SK-N-SH (cell line): ENCODE data around the gene LETM1. TPM values are rescaled to one million over a fixed set of nuclear protein-coding genes. Genes with fewer than 3 reads are reported as not detected.

Source experiments
- CTCF ChIA-PET: fragments of 300-600, 350-600 bp; formaldehyde crosslinking; extraction: SDS; loops from one replicate; lab custom pipeline; 2021; lab: Yijun Ruan, JAX
- POLR2A ChIA-PET: fragments of 350-600 bp; sonication (Branson Sonifier 250); formaldehyde crosslinking; extraction: SDS; loops from one replicate; lab custom pipeline; 2020; ENCODE audit warnings: antibody characterized with exemption, inconsistent platforms; lab: Yijun Ruan, JAX
- DNase-seq: peaks from one replicate; pipeline ENCODE4 v3.0.0; 2012
- H2AFZ ChIP-seq: fragments of 200-600 bp; sonication (generic); 2 replicates; pipeline ENCODE4 v1.8.1; 2016; ENCODE audit warnings: antibody characterized with exemption, mild to moderate bottlenecking, low read depth
- H3F3A ChIP-seq: fragments of 200-600 bp; sonication (generic); replicated peaks from 2 replicates; pipeline ENCODE3; 2016; ENCODE audit warnings: antibody characterized with exemption, mild to moderate bottlenecking; ENCODE audit not compliant: insufficient read depth
- H3K27ac ChIP-seq, 2 experiments: fragments of 200-500 bp in 1 of 2; fragments of 200-600 bp in 1 of 2; sonication (Bioruptor generic) in 1 of 2; sonication (generic), shearing (Covaris generic) in 1 of 2; 2 replicates each; pipeline versions ENCODE4 v1.5.1 to v1.6.1; 2014 to 2016; ENCODE audit warnings: low read depth in 2 of 2, inconsistent platforms in 1 of 2, low read length in 1 of 2, mild to moderate bottlenecking in 1 of 2, mixed read lengths in 1 of 2
- H3K27me3 ChIP-seq: fragments of 200-600 bp; sonication (generic), shearing (Covaris generic); 2 replicates; pipeline ENCODE4 v1.6.1; 2016; ENCODE audit warnings: mixed run types; ENCODE audit not compliant: insufficient read depth
- H3K36me3 ChIP-seq, 2 experiments: fragments of 200-500 bp in 1 of 2; fragments of 200-600 bp in 1 of 2; sonication (Bioruptor generic) in 1 of 2; sonication (generic) in 1 of 2; replicated peaks in 1 of 2; 2 replicates each; pipeline versions ENCODE3 to v1.5.1; 2014 to 2016; ENCODE audit warnings: low read length in 1 of 2, mild to moderate bottlenecking in 1 of 2; ENCODE audit not compliant: insufficient read depth in 2 of 2, control insufficient read depth in 1 of 2
- H3K4me1 ChIP-seq, 2 experiments: fragments of 200-500 bp in 1 of 2; fragments of 200-600 bp in 1 of 2; sonication (Bioruptor generic) in 1 of 2; sonication (generic), shearing (Covaris generic) in 1 of 2; 2 replicates each; pipeline versions ENCODE4 v1.5.1 to v1.6.1; 2014 to 2016; ENCODE audit warnings: low read depth in 1 of 2, low read length in 1 of 2, mixed run types in 1 of 2; ENCODE audit not compliant: insufficient read depth in 2 of 2, control insufficient read depth in 1 of 2
- H3K4me2 ChIP-seq: fragments of 200-600 bp; sonication (generic), shearing (Covaris generic); 2 replicates; pipeline ENCODE4 v1.6.1; 2017; ENCODE audit warnings: mixed run types
- H3K4me3 ChIP-seq, 2 experiments: fragments of 200-500 bp in 1 of 2; fragments of 200-600 bp in 1 of 2; sonication (Bioruptor generic) in 1 of 2; sonication (generic), shearing (Covaris generic) in 1 of 2; 2 replicates each; pipeline versions ENCODE4 v1.5.1 to v1.8.1; 2014 to 2016; ENCODE audit warnings: low read depth in 2 of 2, inconsistent platforms in 1 of 2, low read length in 1 of 2, mild to moderate bottlenecking in 1 of 2, mixed read lengths in 1 of 2, moderate library complexity in 1 of 2
- H3K79me2 ChIP-seq: fragments of 200-600 bp; sonication (generic); 2 replicates; pipeline ENCODE4 v1.8.1; 2017; ENCODE audit warnings: mild to moderate bottlenecking; ENCODE audit not compliant: insufficient read depth
- H3K9ac ChIP-seq: fragments of 200-600 bp; sonication (generic); 2 replicates; pipeline ENCODE4 v1.6.1; 2017; ENCODE audit warnings: mixed run types
- H3K9me2 ChIP-seq: fragments of 200-600 bp; sonication (generic); 2 replicates; pipeline ENCODE4 v1.6.1; 2017; ENCODE audit warnings: mixed run types
- H3K9me3 ChIP-seq: fragments of 200-600 bp; sonication (generic); 2 replicates; pipeline ENCODE4 v1.6.1; 2017; ENCODE audit warnings: mixed run types, mild to moderate bottlenecking, moderate library complexity
- H4K20me1 ChIP-seq: fragments of 200-600 bp; sonication (generic); 2 replicates; pipeline ENCODE4 v1.6.1; 2017; ENCODE audit warnings: mild to moderate bottlenecking, mixed run types; ENCODE audit not compliant: insufficient read depth
- FOSL2 ChIP-seq: IDR thresholded peaks from 2 replicates; pipeline ENCODE4 v1.4.0; 2012; ENCODE audit warnings: low read depth, mild to moderate bottlenecking, moderate library complexity, borderline replicate concordance
- GABPA ChIP-seq: IDR thresholded peaks from 2 replicates; pipeline ENCODE4 v1.4.0; 2012; ENCODE audit warnings: low read depth, mild to moderate bottlenecking
- MEF2A ChIP-seq: IDR thresholded peaks from 2 replicates; pipeline ENCODE4 v1.4.0; 2012; ENCODE audit warnings: low read depth, borderline replicate concordance
- RAD21 ChIP-seq: IDR thresholded peaks from 2 replicates; pipeline ENCODE4 v1.6.1; 2012; ENCODE audit warnings: mild to moderate bottlenecking, low read length
- RCOR1 ChIP-seq: fragments of 150-350 bp; IDR thresholded peaks from 2 replicates; pipeline ENCODE4 v1.6.1; 2017; ENCODE audit warnings: antibody characterized with exemption, low read length
- SIN3A ChIP-seq: IDR thresholded peaks from 2 replicates; pipeline ENCODE4 v1.6.1; 2012; ENCODE audit warnings: low read depth, mild to moderate bottlenecking, low read length, moderate library complexity, borderline replicate concordance
- TEAD4 ChIP-seq: IDR thresholded peaks from 2 replicates; pipeline ENCODE4 v1.4.0; 2012; ENCODE audit warnings: mild to moderate bottlenecking, borderline replicate concordance; ENCODE audit not compliant: insufficient read depth
- WGBS: methylation state at CpG from one replicate; pipeline ENCODE4 v1.1.6; 2017; ENCODE audit warnings: low lambda C conversion rate; 5-methylcytosine and 5-hydroxymethylcytosine counted together
- polyA plus RNA-seq, 3 experiments: library from polyadenylated mRNA; depleted of rRNA; stranded (reverse); fragments of >200 nt; gene quantifications; 2 replicates each; pipeline ENCODE4 v1.2.3, GENCODE V29; 2012
- TF ChIP-seq, protein P1 (sequence below): IDR thresholded peaks from 2 replicates; pipeline ENCODE4 v1.6.1; 2012; ENCODE audit warnings: mild to moderate bottlenecking, low read depth, low read length, moderate library complexity
- TF ChIP-seq, protein P2 (sequence below): IDR thresholded peaks from 2 replicates; pipeline ENCODE4 v1.4.0; 2012; ENCODE audit warnings: low read depth, borderline replicate concordance
- TF ChIP-seq, protein P3 (sequence below): fragments of 200-600 bp; sonication (generic); IDR thresholded peaks from 2 replicates; pipeline ENCODE4 v1.6.1; 2017; ENCODE audit warnings: antibody characterized with exemption, mild to moderate bottlenecking, moderate library complexity
- TF ChIP-seq, protein P4 (sequence below): IDR thresholded peaks from 2 replicates; pipeline ENCODE4 v1.4.0; 2012; ENCODE audit warnings: low read depth, borderline replicate concordance

The LETM1 gene
- polyA plus RNA-seq, 1 of the 3 experiments (the other 2 are of a cell fraction): 25.8 TPM

DNA sequence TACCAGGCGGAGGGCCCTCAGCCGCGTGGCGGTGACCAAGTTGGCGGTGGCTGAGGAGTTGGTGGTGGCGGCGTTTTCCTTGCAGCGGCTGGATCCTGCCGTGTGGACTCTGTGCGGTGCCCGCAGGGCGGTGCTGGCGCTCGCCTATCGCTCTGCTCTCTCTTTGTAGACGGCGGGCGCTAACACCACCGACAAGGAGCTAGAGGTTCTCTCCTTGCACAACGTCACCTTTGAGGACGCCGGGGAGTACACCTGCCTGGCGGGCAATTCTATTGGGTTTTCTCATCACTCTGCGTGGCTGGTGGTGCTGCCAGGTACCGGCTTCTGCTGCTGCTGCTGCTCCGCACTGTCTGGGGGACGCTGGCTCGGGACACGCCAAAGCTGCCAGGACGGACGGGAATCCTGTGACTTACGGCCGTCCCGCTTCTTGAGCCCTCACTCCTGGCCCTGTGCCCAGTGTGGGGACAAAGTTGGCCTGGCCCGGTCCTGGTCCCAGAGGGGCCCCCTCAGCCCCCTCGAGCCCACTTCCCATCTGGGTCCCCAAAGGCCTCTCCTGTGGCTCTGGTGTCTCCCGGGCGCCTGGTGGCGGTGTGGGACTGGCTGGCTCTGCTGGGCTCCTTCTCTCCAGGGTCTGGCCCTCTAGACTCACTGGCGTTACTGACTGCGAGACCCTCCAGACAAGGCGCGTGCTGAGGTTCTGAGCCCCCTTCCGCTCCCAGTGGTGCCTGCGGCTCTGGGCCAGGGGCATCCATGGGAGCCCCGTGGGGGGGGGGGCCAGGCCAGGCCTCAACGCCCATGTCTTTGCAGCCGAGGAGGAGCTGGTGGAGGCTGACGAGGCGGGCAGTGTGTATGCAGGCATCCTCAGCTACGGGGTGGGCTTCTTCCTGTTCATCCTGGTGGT is 52.2 kb downstream of the LETM1 start (continued):
- TF ChIP-seq, protein P1, sequence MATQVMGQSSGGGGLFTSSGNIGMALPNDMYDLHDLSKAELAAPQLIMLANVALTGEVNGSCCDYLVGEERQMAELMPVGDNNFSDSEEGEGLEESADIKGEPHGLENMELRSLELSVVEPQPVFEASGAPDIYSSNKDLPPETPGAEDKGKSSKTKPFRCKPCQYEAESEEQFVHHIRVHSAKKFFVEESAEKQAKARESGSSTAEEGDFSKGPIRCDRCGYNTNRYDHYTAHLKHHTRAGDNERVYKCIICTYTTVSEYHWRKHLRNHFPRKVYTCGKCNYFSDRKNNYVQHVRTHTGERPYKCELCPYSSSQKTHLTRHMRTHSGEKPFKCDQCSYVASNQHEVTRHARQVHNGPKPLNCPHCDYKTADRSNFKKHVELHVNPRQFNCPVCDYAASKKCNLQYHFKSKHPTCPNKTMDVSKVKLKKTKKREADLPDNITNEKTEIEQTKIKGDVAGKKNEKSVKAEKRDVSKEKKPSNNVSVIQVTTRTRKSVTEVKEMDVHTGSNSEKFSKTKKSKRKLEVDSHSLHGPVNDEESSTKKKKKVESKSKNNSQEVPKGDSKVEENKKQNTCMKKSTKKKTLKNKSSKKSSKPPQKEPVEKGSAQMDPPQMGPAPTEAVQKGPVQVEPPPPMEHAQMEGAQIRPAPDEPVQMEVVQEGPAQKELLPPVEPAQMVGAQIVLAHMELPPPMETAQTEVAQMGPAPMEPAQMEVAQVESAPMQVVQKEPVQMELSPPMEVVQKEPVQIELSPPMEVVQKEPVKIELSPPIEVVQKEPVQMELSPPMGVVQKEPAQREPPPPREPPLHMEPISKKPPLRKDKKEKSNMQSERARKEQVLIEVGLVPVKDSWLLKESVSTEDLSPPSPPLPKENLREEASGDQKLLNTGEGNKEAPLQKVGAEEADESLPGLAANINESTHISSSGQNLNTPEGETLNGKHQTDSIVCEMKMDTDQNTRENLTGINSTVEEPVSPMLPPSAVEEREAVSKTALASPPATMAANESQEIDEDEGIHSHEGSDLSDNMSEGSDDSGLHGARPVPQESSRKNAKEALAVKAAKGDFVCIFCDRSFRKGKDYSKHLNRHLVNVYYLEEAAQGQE: no peak
- TF ChIP-seq SIN3A (no peak), RAD21 (no peak), RCOR1 (no peak), FOSL2 (no peak), MEF2A (no peak)
- TF ChIP-seq, protein P2, sequence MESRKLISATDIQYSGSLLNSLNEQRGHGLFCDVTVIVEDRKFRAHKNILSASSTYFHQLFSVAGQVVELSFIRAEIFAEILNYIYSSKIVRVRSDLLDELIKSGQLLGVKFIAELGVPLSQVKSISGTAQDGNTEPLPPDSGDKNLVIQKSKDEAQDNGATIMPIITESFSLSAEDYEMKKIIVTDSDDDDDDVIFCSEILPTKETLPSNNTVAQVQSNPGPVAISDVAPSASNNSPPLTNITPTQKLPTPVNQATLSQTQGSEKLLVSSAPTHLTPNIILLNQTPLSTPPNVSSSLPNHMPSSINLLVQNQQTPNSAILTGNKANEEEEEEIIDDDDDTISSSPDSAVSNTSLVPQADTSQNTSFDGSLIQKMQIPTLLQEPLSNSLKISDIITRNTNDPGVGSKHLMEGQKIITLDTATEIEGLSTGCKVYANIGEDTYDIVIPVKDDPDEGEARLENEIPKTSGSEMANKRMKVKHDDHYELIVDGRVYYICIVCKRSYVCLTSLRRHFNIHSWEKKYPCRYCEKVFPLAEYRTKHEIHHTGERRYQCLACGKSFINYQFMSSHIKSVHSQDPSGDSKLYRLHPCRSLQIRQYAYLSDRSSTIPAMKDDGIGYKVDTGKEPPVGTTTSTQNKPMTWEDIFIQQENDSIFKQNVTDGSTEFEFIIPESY: no peak

DNA sequence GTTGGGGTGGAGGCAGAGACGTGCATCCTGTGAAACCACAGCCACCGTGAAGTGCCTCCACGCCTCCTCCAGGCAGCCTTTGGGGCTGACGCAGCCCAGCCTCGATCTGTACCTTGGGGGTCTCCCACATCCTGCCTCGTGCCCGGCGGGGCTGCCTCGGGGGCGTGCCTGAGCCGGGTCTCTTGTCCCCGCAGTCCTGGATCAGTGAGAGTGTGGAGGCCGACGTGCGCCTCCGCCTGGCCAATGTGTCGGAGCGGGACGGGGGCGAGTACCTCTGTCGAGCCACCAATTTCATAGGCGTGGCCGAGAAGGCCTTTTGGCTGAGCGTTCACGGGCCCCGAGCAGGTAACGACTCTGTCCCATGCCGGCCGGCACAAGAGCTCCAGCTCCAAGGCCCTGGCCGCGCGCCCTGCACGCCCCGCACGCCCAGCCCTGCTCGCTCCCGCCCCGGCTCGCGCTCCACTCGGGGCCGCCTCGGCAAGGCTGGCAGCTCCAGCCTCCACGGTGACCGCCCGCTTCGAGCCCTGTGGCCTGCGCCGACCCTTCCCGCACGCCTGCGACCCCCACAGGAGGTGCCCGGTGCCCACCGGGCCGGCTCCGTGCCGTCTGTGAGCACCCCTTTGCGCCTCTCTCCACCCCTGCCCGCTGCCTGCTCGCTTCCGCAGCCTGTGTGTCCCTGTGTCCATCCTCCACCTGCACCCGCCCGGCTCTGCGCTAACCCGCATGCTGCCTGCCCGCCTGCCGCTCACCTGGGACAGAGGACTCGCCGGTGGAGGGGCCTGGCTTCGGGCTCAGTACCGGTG is 53.0 kb downstream of the LETM1 start:
- CTCF ChIA-PET: no interaction called here
- 94% methylated on average over 54 of the region's 71 CpGs for WGBS
- TF ChIP-seq, protein P3, sequence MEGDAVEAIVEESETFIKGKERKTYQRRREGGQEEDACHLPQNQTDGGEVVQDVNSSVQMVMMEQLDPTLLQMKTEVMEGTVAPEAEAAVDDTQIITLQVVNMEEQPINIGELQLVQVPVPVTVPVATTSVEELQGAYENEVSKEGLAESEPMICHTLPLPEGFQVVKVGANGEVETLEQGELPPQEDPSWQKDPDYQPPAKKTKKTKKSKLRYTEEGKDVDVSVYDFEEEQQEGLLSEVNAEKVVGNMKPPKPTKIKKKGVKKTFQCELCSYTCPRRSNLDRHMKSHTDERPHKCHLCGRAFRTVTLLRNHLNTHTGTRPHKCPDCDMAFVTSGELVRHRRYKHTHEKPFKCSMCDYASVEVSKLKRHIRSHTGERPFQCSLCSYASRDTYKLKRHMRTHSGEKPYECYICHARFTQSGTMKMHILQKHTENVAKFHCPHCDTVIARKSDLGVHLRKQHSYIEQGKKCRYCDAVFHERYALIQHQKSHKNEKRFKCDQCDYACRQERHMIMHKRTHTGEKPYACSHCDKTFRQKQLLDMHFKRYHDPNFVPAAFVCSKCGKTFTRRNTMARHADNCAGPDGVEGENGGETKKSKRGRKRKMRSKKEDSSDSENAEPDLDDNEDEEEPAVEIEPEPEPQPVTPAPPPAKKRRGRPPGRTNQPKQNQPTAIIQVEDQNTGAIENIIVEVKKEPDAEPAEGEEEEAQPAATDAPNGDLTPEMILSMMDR: no peak
- TF ChIP-seq GABPA (no peak), TEAD4 (no peak), MEF2A (no peak), RCOR1 (no peak)
- TF ChIP-seq, protein P1: no peak
- TF ChIP-seq, protein P4, sequence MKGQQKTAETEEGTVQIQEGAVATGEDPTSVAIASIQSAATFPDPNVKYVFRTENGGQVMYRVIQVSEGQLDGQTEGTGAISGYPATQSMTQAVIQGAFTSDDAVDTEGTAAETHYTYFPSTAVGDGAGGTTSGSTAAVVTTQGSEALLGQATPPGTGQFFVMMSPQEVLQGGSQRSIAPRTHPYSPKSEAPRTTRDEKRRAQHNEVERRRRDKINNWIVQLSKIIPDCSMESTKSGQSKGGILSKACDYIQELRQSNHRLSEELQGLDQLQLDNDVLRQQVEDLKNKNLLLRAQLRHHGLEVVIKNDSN: no peak
- TF ChIP-seq, protein P2: no peak

More for the DNA sequence above, 53.0 kb downstream of the LETM1 start:
- H3K27me3 ChIP-seq: no peaks in the 10 kb centered on the region
- no peaks in the 10 kb centered on the region for H3K9me3 ChIP-seq
- H3K9ac ChIP-seq: no peak overlapping the region
- no peak overlapping the region for H3K4me2 ChIP-seq
- H3F3A ChIP-seq: no peaks in the 10 kb centered on the region
- H3K36me3 ChIP-seq: no peaks in the 10 kb centered on the region
- H3K79me2 ChIP-seq: no peaks in the 10 kb centered on the region
- H3K27ac ChIP-seq: no peak overlapping the region
- POLR2A ChIA-PET: interaction anchor here (1.0 kb wide), 1 partner anchor 16 kb away, joined by 3 read pairs; no protein-coding TSS in a partner anchor
- H3K4me1 ChIP-seq: no peaks in the 10 kb centered on the region
- no peaks in the 10 kb centered on the region for H3K9me2 ChIP-seq
- H4K20me1 ChIP-seq: no peaks in the 10 kb centered on the region
- DNase-seq: no peak
- no peak overlapping the region for H2AFZ ChIP-seq
- H3K4me3 ChIP-seq: no peak overlapping the region
